Neural cell (in vitro differentiated cells): ENCODE measurements around the gene ZDHHC8. TPM values are rescaled to one million over a fixed set of nuclear protein-coding genes. Genes with fewer than 3 reads are reported as not detected.

Source experiments
- H2AFZ ChIP-seq: fragments of 200-600, 300-800 bp; sonication (generic), shearing (Covaris generic); 2 replicates; pipeline ENCODE4 v1.6.0; 2014; ENCODE audit warnings: low read depth, mild to moderate bottlenecking, antibody characterized with exemption, low read length, moderate library complexity
- H3F3A ChIP-seq: fragments of 200-600 bp; shearing (Covaris generic); 2 replicates; pipeline ENCODE4 v1.6.1; 2016; ENCODE audit warnings: mild to moderate bottlenecking, moderate library complexity, mixed read lengths, antibody characterized with exemption, low read length; ENCODE audit not compliant: insufficient read depth, poor library complexity, severe bottlenecking
- H3K27ac ChIP-seq: fragments of 200-600, 300-800 bp; sonication (generic), shearing (Covaris generic); 2 replicates; pipeline ENCODE4 v1.5.1; 2014; ENCODE audit warnings: mild to moderate bottlenecking, low read length, moderate library complexity
- H3K27me3 ChIP-seq: fragments of 300-800, 200-600 bp; sonication (generic), shearing (Covaris generic); 2 replicates; pipeline ENCODE4 v1.6.0; 2014; ENCODE audit warnings: mild to moderate bottlenecking, low read depth, low read length, moderate library complexity; ENCODE audit not compliant: insufficient read depth
- H3K36me3 ChIP-seq: fragments of 300-800, 200-600 bp; sonication (generic), shearing (Covaris generic); 2 replicates; pipeline ENCODE4 v1.5.1; 2014; ENCODE audit warnings: mild to moderate bottlenecking, antibody characterized with exemption, low read length, moderate library complexity; ENCODE audit not compliant: insufficient read depth
- H3K4me2 ChIP-seq: fragments of 300-800, 200-600 bp; sonication (generic), shearing (Covaris generic); 2 replicates; pipeline ENCODE4 v1.6.0; 2014; ENCODE audit warnings: mild to moderate bottlenecking, low read length
- H3K4me3 ChIP-seq: fragments of 300-800, 200-600 bp; sonication (generic), shearing (Covaris generic); 2 replicates; pipeline ENCODE4 v1.5.1; 2014; ENCODE audit warnings: mild to moderate bottlenecking, low read length, moderate library complexity
- H3K79me2 ChIP-seq: fragments of 200-600 bp; shearing (Covaris generic); replicated peaks from 2 replicates; pipeline ENCODE4 v1.6.0; 2014; ENCODE audit warnings: mild to moderate bottlenecking, low read length, moderate library complexity; ENCODE audit not compliant: insufficient read depth
- H3K9ac ChIP-seq: fragments of 300-800, 200-600 bp; sonication (generic), shearing (Covaris generic); 2 replicates; pipeline ENCODE4 v1.6.1; 2016; ENCODE audit warnings: mild to moderate bottlenecking, low read length, mixed read lengths
- H3K9me2 ChIP-seq: fragments of 200-600 bp; shearing (Covaris generic); 2 replicates; pipeline ENCODE4 v1.6.1; 2016; ENCODE audit warnings: mild to moderate bottlenecking, low read length, mixed read lengths; ENCODE audit not compliant: insufficient read depth
- H3K9me3 ChIP-seq: fragments of 200-600, 300-800 bp; sonication (generic), shearing (Covaris generic); 2 replicates; pipeline ENCODE4 v1.6.1; 2016; ENCODE audit warnings: mild to moderate bottlenecking, mixed run types, low read length, moderate library complexity, mixed read lengths
- H4K20me1 ChIP-seq: fragments of 200-600 bp; shearing (Covaris generic); 2 replicates; pipeline ENCODE4 v1.6.1; 2016; ENCODE audit warnings: mild to moderate bottlenecking, mixed run types; ENCODE audit not compliant: insufficient read depth
- EP300 ChIP-seq: fragments of 450-650 bp; conservative IDR thresholded peaks from 2 replicates; pipeline ENCODE4 v1.6.1; 2014; ENCODE audit warnings: antibody characterized with exemption, mild to moderate bottlenecking, moderate library complexity; ENCODE audit not compliant: poor library complexity, severe bottlenecking
- EZH2 ChIP-seq: fragments of 200-600, 300-800 bp; shearing (Covaris generic), sonication (generic); IDR thresholded peaks from 2 replicates; pipeline ENCODE4 v1.6.1; 2014; ENCODE audit warnings: antibody characterized with exemption, low read length, borderline replicate concordance, mild to moderate bottlenecking; ENCODE audit not compliant: insufficient read depth, poor library complexity, severe bottlenecking
- MXI1 ChIP-seq: fragments of 450-650 bp; conservative IDR thresholded peaks from 2 replicates; pipeline ENCODE4 v1.6.1; 2014; ENCODE audit warnings: antibody characterized with exemption, mild to moderate bottlenecking; ENCODE audit not compliant: poor library complexity, severe bottlenecking
- POLR2AphosphoS5 ChIP-seq: IDR thresholded peaks from 2 replicates; pipeline ENCODE4 v1.6.1; 2012
- RAD21 ChIP-seq: fragments of 450-650 bp; conservative IDR thresholded peaks from 2 replicates; pipeline ENCODE4 v1.6.1; 2014; ENCODE audit warnings: antibody characterized with exemption, mild to moderate bottlenecking, moderate library complexity
- SMC3 ChIP-seq: fragments of 450-650 bp; conservative IDR thresholded peaks from 2 replicates; pipeline ENCODE4 v1.6.1; 2014; ENCODE audit warnings: antibody characterized with exemption, mild to moderate bottlenecking, moderate library complexity; ENCODE audit not compliant: poor library complexity
- TAF1 ChIP-seq: IDR thresholded peaks from 2 replicates; pipeline ENCODE4 v1.6.1; 2012; ENCODE audit warnings: low read depth
- polyA plus RNA-seq: library from polyadenylated mRNA; depleted of rRNA; stranded (reverse); fragments of >200 nt; gene quantifications from 2 replicates; pipeline ENCODE4 v1.2.3, GENCODE V29; 2014
- TF ChIP-seq, protein P1 (sequence below): fragments of 450-650 bp; IDR thresholded peaks from 2 replicates; pipeline ENCODE4 v1.5.1; 2014; ENCODE audit warnings: antibody characterized with exemption, mild to moderate bottlenecking, moderate library complexity; ENCODE audit not compliant: poor library complexity, severe bottlenecking
- TF ChIP-seq, protein P2 (sequence below): IDR thresholded peaks from 2 replicates; pipeline ENCODE4 v1.6.1; 2012; ENCODE audit warnings: borderline replicate concordance

ZDHHC8 gene
- polyA plus RNA-seq, 1 donor from 2014 or later = 4.5 TPM

DNA sequence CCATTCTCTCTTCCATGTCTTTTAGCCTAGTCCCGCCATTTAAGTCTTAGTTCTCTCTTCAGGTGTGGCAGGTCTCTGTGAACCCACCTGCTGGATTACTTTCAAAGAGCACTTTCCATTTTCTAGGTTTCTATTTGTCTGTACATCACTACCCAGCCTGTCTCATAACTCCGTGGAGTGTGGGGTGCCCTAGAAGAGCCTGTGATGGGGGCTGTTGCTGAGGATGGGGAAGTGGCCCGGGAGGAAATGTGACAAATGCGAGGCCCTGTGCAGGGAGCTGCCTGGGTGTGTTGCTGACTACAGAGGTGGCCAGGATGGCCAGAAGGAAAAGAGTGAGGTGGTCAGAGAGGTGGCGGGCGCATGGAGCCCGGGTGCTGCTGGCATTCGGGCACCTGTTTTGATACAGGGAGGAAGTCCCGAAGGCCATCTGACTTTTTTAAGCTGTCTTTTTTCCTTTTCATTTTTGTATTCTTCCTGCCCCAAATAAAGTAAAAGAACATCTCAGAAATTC lies 40.8 kb upstream of the ZDHHC8 start:
- no peak overlapping the region for H3K27ac ChIP-seq
- TF ChIP-seq, protein P1, sequence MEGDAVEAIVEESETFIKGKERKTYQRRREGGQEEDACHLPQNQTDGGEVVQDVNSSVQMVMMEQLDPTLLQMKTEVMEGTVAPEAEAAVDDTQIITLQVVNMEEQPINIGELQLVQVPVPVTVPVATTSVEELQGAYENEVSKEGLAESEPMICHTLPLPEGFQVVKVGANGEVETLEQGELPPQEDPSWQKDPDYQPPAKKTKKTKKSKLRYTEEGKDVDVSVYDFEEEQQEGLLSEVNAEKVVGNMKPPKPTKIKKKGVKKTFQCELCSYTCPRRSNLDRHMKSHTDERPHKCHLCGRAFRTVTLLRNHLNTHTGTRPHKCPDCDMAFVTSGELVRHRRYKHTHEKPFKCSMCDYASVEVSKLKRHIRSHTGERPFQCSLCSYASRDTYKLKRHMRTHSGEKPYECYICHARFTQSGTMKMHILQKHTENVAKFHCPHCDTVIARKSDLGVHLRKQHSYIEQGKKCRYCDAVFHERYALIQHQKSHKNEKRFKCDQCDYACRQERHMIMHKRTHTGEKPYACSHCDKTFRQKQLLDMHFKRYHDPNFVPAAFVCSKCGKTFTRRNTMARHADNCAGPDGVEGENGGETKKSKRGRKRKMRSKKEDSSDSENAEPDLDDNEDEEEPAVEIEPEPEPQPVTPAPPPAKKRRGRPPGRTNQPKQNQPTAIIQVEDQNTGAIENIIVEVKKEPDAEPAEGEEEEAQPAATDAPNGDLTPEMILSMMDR = no peak
- no peak for TF ChIP-seq SMC3
- no peak for TF ChIP-seq RAD21
- TF ChIP-seq, protein P2, sequence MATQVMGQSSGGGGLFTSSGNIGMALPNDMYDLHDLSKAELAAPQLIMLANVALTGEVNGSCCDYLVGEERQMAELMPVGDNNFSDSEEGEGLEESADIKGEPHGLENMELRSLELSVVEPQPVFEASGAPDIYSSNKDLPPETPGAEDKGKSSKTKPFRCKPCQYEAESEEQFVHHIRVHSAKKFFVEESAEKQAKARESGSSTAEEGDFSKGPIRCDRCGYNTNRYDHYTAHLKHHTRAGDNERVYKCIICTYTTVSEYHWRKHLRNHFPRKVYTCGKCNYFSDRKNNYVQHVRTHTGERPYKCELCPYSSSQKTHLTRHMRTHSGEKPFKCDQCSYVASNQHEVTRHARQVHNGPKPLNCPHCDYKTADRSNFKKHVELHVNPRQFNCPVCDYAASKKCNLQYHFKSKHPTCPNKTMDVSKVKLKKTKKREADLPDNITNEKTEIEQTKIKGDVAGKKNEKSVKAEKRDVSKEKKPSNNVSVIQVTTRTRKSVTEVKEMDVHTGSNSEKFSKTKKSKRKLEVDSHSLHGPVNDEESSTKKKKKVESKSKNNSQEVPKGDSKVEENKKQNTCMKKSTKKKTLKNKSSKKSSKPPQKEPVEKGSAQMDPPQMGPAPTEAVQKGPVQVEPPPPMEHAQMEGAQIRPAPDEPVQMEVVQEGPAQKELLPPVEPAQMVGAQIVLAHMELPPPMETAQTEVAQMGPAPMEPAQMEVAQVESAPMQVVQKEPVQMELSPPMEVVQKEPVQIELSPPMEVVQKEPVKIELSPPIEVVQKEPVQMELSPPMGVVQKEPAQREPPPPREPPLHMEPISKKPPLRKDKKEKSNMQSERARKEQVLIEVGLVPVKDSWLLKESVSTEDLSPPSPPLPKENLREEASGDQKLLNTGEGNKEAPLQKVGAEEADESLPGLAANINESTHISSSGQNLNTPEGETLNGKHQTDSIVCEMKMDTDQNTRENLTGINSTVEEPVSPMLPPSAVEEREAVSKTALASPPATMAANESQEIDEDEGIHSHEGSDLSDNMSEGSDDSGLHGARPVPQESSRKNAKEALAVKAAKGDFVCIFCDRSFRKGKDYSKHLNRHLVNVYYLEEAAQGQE = no peak
- TF ChIP-seq EZH2 = no peak
- no peak for TF ChIP-seq EP300
- no peak for TF ChIP-seq MXI1
- TF ChIP-seq POLR2AphosphoS5 = no peak
- no peak for TF ChIP-seq TAF1
- peaks cover 12% of the 10 kb centered on the region for H3K79me2 ChIP-seq
- H4K20me1 ChIP-seq = no peaks in the 10 kb centered on the region
- no peak overlapping the region for H3K4me2 ChIP-seq
- H3F3A ChIP-seq = no peaks in the 10 kb centered on the region
- H3K9ac ChIP-seq = no peak overlapping the region
- no peaks in the 10 kb centered on the region for H3K9me3 ChIP-seq
- no peaks in the 10 kb centered on the region for H3K9me2 ChIP-seq
- no peak overlapping the region for H3K4me3 ChIP-seq
- peaks cover 6% of the 10 kb centered on the region for H3K36me3 ChIP-seq
- H3K27me3 ChIP-seq = no peaks in the 10 kb centered on the region
- no peak overlapping the region for H2AFZ ChIP-seq

DNA sequence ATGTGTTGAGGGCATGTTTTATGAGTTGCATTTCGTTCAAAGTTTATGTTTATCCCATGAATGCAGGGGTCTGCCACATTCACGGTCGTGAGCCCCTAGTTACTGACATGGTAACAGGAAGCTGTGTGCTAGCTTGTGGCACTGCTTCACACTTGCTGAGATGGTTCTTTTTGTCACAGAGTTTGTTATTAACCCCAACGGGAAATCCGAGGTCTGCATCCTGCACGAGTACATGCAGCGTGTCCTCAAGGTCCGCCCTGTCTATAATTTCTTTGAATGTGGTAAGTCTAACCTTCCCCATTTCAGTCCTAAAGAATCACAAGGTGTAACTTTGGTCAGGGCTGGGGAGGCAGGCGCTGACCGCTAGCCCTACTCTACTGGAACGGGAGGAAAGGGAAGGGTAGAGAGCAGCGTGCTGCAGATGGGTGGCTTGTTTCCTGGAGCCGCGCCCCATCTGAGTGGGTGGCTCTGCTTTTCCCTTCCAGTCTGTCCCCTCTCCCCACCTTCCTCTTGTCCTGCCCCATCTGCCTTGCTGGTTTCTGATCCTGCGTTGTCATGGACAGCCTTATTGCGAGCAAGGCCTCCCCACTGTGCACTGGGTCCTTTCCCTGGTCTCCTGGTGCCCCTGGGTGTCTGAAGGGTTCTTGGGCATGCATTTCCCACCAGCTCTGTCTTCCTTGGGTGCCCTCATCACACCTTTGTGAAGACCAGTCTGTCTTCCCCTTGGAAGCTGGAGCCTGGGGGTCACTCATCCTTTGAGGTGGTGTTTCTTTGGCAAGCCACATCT lies 39.7 kb upstream of the ZDHHC8 start:
- no peak overlapping the region for H3K9ac ChIP-seq
- H4K20me1 ChIP-seq = no peaks in the 10 kb centered on the region
- peaks cover 6% of the 10 kb centered on the region for H3K79me2 ChIP-seq
- H3K27ac ChIP-seq = no peak overlapping the region
- no peaks in the 10 kb centered on the region for H3K27me3 ChIP-seq
- peaks cover 9% of the 10 kb centered on the region for H3K36me3 ChIP-seq
- TF ChIP-seq, protein P1 = no peak
- no peak for TF ChIP-seq MXI1
- TF ChIP-seq RAD21 = no peak
- no peak for TF ChIP-seq TAF1
- no peak for TF ChIP-seq SMC3
- TF ChIP-seq, protein P2 = no peak
- TF ChIP-seq EZH2 = no peak
- no peak for TF ChIP-seq EP300
- no peak for TF ChIP-seq POLR2AphosphoS5
- no peaks in the 10 kb centered on the region for H3F3A ChIP-seq
- H3K4me3 ChIP-seq = no peak overlapping the region
- H3K9me2 ChIP-seq = no peaks in the 10 kb centered on the region
- no peak overlapping the region for H2AFZ ChIP-seq
- H3K4me2 ChIP-seq = no peak overlapping the region
- H3K9me3 ChIP-seq = no peaks in the 10 kb centered on the region
